ENCODE data around the gene GTSE1. TPM values are rescaled to one million over a fixed set of nuclear protein-coding genes. Genes with fewer than 3 reads are reported as not detected.

Gene GTSE1
- total RNA-seq, 1 experiment from 2014 or later: 55.1 TPM

DNA sequence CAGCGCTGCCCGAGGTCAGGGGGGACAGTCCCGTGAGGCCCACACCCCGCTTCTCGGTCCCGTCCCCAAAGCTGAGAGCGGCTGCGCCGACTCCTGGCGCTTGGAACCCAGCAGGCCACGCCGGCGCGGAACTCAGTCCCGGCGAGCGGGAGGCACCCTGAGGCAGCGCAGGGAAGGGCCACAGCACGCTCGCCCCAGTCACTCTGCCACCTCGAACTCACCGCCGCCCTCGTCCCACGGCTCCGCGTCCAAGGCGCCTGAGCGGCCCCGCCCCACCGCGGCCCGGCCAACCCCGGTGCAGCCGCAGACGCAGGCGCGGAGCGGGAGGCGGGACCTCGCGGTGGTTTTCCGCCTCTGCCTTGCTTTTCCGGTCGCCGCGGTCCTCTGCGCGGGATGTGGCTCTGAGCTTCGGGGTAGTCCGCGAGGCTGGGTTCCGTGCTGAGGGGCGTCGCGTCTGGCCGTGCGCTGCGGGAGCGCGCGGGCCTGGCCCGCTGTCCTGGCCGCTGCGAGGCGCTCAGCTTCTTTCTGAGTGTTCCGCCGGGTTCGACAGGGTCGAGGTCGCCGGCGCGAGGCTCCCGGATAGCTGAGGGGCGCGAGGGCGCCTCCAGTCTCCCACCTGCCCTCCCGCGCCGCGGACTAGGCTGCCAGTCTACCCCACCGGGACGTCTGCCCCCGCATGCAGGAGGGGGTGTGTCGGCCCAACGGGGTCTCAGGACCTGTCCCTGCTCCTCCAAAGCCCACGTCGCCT lies 46.5 kb upstream of the GTSE1 start, which contains the start of gene CDPF1:
CDPF1 (minus strand) TSS at position 259 of the 748 bp plus-strand sequence. CDS start 2,009 bp downstream, outside the sequence.
- DNase-seq: peak; percentile 88 to 95
- Mint-ChIP-seq H3K4me3 (ENCODE audit: unreplicated experiment) (peak within 1 kb of the TSS; percentile 93), H3K36me3 (ENCODE audit: insufficient read depth, unreplicated experiment) (no peaks in the 10 kb centered on the region), H3K4me1 (ENCODE audit: low read depth, unreplicated experiment) (peaks cover 7% of the 10 kb centered on the region), H3K27me3 (ENCODE audit: insufficient read depth, unreplicated experiment) (no peaks in the 10 kb centered on the region), H3K27ac (ENCODE audit: unreplicated experiment) (peak within 1 kb of the TSS; percentile 90), H3K9me3 (ENCODE audit: unreplicated experiment) (no peaks in the 10 kb centered on the region)
- Histone ChIP-seq H3K9me3 (no peaks in the 10 kb centered on the region), H3K27me3 (replicated peaks; ENCODE audit: control insufficient read depth, insufficient read depth, low read length) (no peaks in the 10 kb centered on the region), H3K4me3 (ENCODE audit: low read depth, low read length) (peak within 1 kb of the TSS; percentile 78), H3K36me3 (ENCODE audit: control insufficient read depth, insufficient read depth, low read length) (no peaks in the 10 kb centered on the region), H3K4me1 (peaks cover 12% of the 10 kb centered on the region)
- CTCF ChIA-PET: interaction anchor here (0.9 to 1.5 kb wide), 4 partner anchors 46 to 244 kb away, joined by 3 to 5 read pairs (median 3); partner anchors contain the start of genes GTSE1 and TRMU
- intact Hi-C loops (cut with micrococcal nuclease; ENCODE audit: unreplicated experiment): loop anchor here (1.0 kb wide), 3 partner anchors 17 to 128 kb away; partner anchors contain the start of gene GTSE1
- no TSS peak for BruUV-seq (replicated peaks)
- TF ChIP-seq, protein P1, sequence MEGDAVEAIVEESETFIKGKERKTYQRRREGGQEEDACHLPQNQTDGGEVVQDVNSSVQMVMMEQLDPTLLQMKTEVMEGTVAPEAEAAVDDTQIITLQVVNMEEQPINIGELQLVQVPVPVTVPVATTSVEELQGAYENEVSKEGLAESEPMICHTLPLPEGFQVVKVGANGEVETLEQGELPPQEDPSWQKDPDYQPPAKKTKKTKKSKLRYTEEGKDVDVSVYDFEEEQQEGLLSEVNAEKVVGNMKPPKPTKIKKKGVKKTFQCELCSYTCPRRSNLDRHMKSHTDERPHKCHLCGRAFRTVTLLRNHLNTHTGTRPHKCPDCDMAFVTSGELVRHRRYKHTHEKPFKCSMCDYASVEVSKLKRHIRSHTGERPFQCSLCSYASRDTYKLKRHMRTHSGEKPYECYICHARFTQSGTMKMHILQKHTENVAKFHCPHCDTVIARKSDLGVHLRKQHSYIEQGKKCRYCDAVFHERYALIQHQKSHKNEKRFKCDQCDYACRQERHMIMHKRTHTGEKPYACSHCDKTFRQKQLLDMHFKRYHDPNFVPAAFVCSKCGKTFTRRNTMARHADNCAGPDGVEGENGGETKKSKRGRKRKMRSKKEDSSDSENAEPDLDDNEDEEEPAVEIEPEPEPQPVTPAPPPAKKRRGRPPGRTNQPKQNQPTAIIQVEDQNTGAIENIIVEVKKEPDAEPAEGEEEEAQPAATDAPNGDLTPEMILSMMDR (IDR thresholded peaks at IDR 0.05; ENCODE audit: insufficient read depth in 1 of 2, low read depth in 1 of 2, low read length in 1 of 2, severe bottlenecking in 1 of 2, unreplicated experiment in 1 of 2): no peak
- POLR2A ChIA-PET: interaction anchor here (0.6 to 1.0 kb wide), 5 partner anchors 17 to 100 kb away, joined by 3 to 8 read pairs (median 3); partner anchors contain the start of genes GTSE1, PPARA and TTC38

DNA sequence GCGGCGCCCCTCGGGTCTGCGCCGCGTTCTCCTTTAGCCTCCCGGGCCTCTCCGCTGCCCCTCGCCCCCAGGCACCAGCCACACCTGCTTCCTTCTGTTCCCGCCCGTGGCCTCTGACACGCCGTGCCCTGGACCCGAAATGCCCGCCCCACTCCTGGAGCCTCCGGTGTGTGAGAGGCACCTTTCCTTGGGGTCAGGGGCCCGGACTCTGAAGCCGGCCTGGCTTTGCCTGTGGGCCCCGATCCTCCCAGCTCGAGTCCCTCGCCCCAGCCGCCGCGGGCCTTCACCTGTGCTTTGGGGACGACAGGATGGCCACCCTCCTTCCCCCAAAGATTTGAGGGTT lies 45.9 kb upstream of the GTSE1 start:
- Mint-ChIP-seq H3K27ac (ENCODE audit: unreplicated experiment) (peak overlapping the region; percentile 90), H3K9me3 (ENCODE audit: unreplicated experiment) (no peaks in the 10 kb centered on the region), H3K4me3 (ENCODE audit: unreplicated experiment) (peak overlapping the region; percentile 93), H3K36me3 (ENCODE audit: insufficient read depth, unreplicated experiment) (no peaks in the 10 kb centered on the region), H3K27me3 (ENCODE audit: insufficient read depth, unreplicated experiment) (no peaks in the 10 kb centered on the region), H3K4me1 (ENCODE audit: low read depth, unreplicated experiment) (peaks cover 7% of the 10 kb centered on the region)
- DNase-seq: peak in 1 of 2 experiments; percentile 40
- ChIA-PET CTCF (interaction anchor here (0.9 to 1.5 kb wide), 4 partner anchors 46 to 244 kb away, joined by 3 to 5 read pairs (median 3); partner anchors contain the start of genes GTSE1 and TRMU), POLR2A (interaction anchor here (0.6 to 1.0 kb wide), 4 partner anchors 17 to 64 kb away, joined by 3 to 8 read pairs (median 4); partner anchors contain the start of genes GTSE1 and TTC38)
- H3K27me3 ChIP-seq (replicated peaks; ENCODE audit: control insufficient read depth, insufficient read depth, low read length): no peaks in the 10 kb centered on the region
- peak overlapping the region; percentile 78 for H3K4me3 ChIP-seq (ENCODE audit: low read depth, low read length)
- intact Hi-C loops (cut with micrococcal nuclease; ENCODE audit: unreplicated experiment): loop anchor here (1.0 kb wide), 3 partner anchors 17 to 128 kb away; partner anchors contain the start of gene GTSE1
- no peaks in the 10 kb centered on the region for H3K36me3 ChIP-seq (ENCODE audit: control insufficient read depth, insufficient read depth, low read length)
- BruUV-seq (replicated peaks): no TSS peak
- H3K4me1 ChIP-seq: peaks cover 12% of the 10 kb centered on the region
- no peaks in the 10 kb centered on the region for H3K9me3 ChIP-seq
- TF ChIP-seq, protein P1 (IDR thresholded peaks at IDR 0.05; ENCODE audit: insufficient read depth in 1 of 2, low read depth in 1 of 2, low read length in 1 of 2, severe bottlenecking in 1 of 2, unreplicated experiment in 1 of 2): no peak

DNA sequence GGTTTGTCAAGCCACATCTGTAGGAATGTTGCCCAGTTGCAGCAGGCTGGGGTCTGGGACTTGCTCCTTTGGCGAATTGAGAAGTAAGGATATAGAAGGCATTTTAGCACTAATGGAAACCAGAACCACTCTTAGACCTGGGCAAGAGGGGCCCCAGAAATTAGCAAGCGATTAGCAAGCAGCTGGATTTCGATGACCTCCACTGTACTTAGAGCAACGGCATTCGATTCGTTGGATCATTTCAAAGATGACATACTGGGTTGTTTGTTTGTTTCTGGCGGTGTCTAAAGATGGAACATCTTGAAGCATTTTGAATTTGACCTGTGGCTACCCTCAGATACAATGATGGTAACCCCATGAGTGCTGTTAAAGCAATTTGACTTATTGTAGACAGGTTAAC lies 45.4 kb upstream of the GTSE1 start:
- TSS peak; percentile 48 for BruUV-seq (replicated peaks)
- CTCF ChIA-PET: no interaction called here
- Mint-ChIP-seq H3K27ac (ENCODE audit: unreplicated experiment) (peak overlapping the region; percentile 90), H3K27me3 (ENCODE audit: insufficient read depth, unreplicated experiment) (no peaks in the 10 kb centered on the region), H3K4me3 (ENCODE audit: unreplicated experiment) (peak overlapping the region; percentile 93), H3K9me3 (ENCODE audit: unreplicated experiment) (no peaks in the 10 kb centered on the region), H3K36me3 (ENCODE audit: insufficient read depth, unreplicated experiment) (no peaks in the 10 kb centered on the region), H3K4me1 (ENCODE audit: low read depth, unreplicated experiment) (peaks cover 10% of the 10 kb centered on the region)
- H3K9me3 ChIP-seq: no peaks in the 10 kb centered on the region
- peak overlapping the region; percentile 78 for H3K4me3 ChIP-seq (ENCODE audit: low read depth, low read length)
- POLR2A ChIA-PET: no interaction called here
- peaks cover 12% of the 10 kb centered on the region for H3K4me1 ChIP-seq
- TF ChIP-seq, protein P1 (IDR thresholded peaks at IDR 0.05; ENCODE audit: insufficient read depth in 1 of 2, low read depth in 1 of 2, low read length in 1 of 2, severe bottlenecking in 1 of 2, unreplicated experiment in 1 of 2): no peak
- DNase-seq: no peak
- H3K36me3 ChIP-seq (ENCODE audit: control insufficient read depth, insufficient read depth, low read length): no peaks in the 10 kb centered on the region
- no peaks in the 10 kb centered on the region for H3K27me3 ChIP-seq (replicated peaks; ENCODE audit: control insufficient read depth, insufficient read depth, low read length)
- intact Hi-C loops (cut with micrococcal nuclease; ENCODE audit: unreplicated experiment): no loop called here
